Mesothelial cell of epicardium (in vitro differentiated cells): ENCODE results near the gene LDAF1. TPM values are rescaled to one million over a fixed set of nuclear protein-coding genes. Genes with fewer than 3 reads are reported as not detected.
"Not testable (repeated sequence)": the region's sequence is repeated elsewhere in the genome, so short reads cannot be mapped to it uniquely, and the experiment has no call there.

ENCODE experiments used
- DNase-seq, 2 experiments: peaks; one replicate each; pipeline ENCODE4 v3.0.0; 2021; ENCODE audit warnings: low spot score in 2 of 2; ENCODE audit not compliant: unreplicated experiment in 2 of 2
- H3K27ac Mint-ChIP-seq: 2 replicates; pipeline ENCODE4 v1.8.0; 2021; ENCODE audit warnings: mixed read lengths
- H3K27me3 Mint-ChIP-seq: 2 replicates; pipeline ENCODE4 v1.8.0; 2021; ENCODE audit warnings: low read depth, mixed read lengths
- H3K36me3 Mint-ChIP-seq: 2 replicates; pipeline ENCODE4 v1.8.0; 2021; ENCODE audit warnings: mixed read lengths
- H3K4me1 Mint-ChIP-seq: 2 replicates; pipeline ENCODE4 v1.8.0; 2021; ENCODE audit warnings: mixed read lengths
- H3K4me3 Mint-ChIP-seq: 2 replicates; pipeline ENCODE4 v1.8.0; 2021; ENCODE audit warnings: mild to moderate bottlenecking, moderate library complexity, mixed read lengths
- H3K9me3 Mint-ChIP-seq: 2 replicates; pipeline ENCODE4 v1.8.0; 2021; ENCODE audit warnings: mixed read lengths
- CTCF ChIP-seq: fragments of 200-600 bp; sonication (generic); IDR thresholded peaks from one replicate; pipeline ENCODE4 v1.5.0; 2021; ENCODE audit warnings: antibody characterized with exemption; ENCODE audit not compliant: unreplicated experiment
- total RNA-seq: library from RNA; stranded (reverse); gene quantifications from 3 replicates; pipeline ENCODE4 v1.2.1, GENCODE V29; 2021

Gene LDAF1
- total RNA-seq, 1 donor from 2014 or later: 22.0 TPM

DNA sequence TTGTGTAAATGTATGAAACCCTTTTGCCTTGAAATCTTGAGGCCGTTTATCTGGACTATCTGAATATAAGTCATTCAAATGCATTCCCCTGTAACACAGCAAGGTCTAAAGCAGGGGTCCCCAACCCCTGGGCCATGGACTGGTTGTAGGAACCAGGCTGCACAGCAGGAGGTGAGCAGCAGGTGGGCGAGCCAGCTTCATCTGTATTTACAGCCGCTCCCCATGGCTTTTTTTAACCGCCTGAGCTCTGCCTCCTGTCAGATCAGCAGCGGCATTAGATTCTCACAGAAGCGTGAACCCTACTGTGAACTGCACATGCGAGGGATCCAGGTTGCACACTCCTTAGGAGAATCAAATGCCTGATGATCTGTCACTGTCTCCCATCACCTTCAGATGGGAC lies 32.0 kb upstream of the LDAF1 start:
- Mint-ChIP-seq H3K4me3 (no peak overlapping the region), H3K9me3 (no peaks in the 10 kb centered on the region), H3K27me3 (peaks cover 32% of the 10 kb centered on the region), H3K4me1 (no peaks in the 10 kb centered on the region), H3K27ac (no peak overlapping the region), H3K36me3 (no peaks in the 10 kb centered on the region)
- no peak for TF ChIP-seq CTCF
- DNase-seq: no peak

GRCh38 chr16:21128991-21129390 lies 29.5 kb upstream of the LDAF1 start:
- no peak for DNase-seq
- Mint-ChIP-seq H3K4me3 (no peak overlapping the region), H3K4me1 (no peaks in the 10 kb centered on the region), H3K27ac (no peak overlapping the region), H3K36me3 (no peaks in the 10 kb centered on the region), H3K9me3 (no peaks in the 10 kb centered on the region), H3K27me3 (peaks cover 45% of the 10 kb centered on the region)
- no peak for TF ChIP-seq CTCF

- H3K27ac Mint-ChIP-seq: no peak overlapping the region
- no peaks in the 10 kb centered on the region for H3K9me3 Mint-ChIP-seq
Measured at GRCh38 chr16:21130811-21131210, 27.7 kb upstream of the LDAF1 start.

GRCh38 chr16:21134053-21134452 lies 24.4 kb upstream of the LDAF1 start:
- no peak overlapping the region for H3K4me3 Mint-ChIP-seq
- TF ChIP-seq CTCF: no peak
- no peak overlapping the region for H3K27ac Mint-ChIP-seq
- no peaks in the 10 kb centered on the region for H3K9me3 Mint-ChIP-seq
- no peaks in the 10 kb centered on the region for H3K36me3 Mint-ChIP-seq
- no peaks in the 10 kb centered on the region for H3K4me1 Mint-ChIP-seq
- peaks cover 28% of the 10 kb centered on the region for H3K27me3 Mint-ChIP-seq
- no peak for DNase-seq

More at GRCh38 chr16:21130811-21131210, 27.7 kb upstream of the LDAF1 start:
- Mint-ChIP-seq H3K4me1 (no peaks in the 10 kb centered on the region), H3K4me3 (no peak overlapping the region), H3K27me3 (peaks cover 39% of the 10 kb centered on the region), H3K36me3 (no peaks in the 10 kb centered on the region)
- no peak for DNase-seq
- TF ChIP-seq CTCF: no peak

GRCh38 chr16:21145738-21146137 lies 12.7 kb upstream of the LDAF1 start:
- H3K27ac Mint-ChIP-seq: no peak overlapping the region
- H3K4me1 Mint-ChIP-seq: no peaks in the 10 kb centered on the region
- H3K4me3 Mint-ChIP-seq: no peak overlapping the region
- peaks cover 34% of the 10 kb centered on the region for H3K27me3 Mint-ChIP-seq
- no peak for TF ChIP-seq CTCF
- H3K9me3 Mint-ChIP-seq: peaks cover 9% of the 10 kb centered on the region
- no peaks in the 10 kb centered on the region for H3K36me3 Mint-ChIP-seq
- no peak for DNase-seq

DNA sequence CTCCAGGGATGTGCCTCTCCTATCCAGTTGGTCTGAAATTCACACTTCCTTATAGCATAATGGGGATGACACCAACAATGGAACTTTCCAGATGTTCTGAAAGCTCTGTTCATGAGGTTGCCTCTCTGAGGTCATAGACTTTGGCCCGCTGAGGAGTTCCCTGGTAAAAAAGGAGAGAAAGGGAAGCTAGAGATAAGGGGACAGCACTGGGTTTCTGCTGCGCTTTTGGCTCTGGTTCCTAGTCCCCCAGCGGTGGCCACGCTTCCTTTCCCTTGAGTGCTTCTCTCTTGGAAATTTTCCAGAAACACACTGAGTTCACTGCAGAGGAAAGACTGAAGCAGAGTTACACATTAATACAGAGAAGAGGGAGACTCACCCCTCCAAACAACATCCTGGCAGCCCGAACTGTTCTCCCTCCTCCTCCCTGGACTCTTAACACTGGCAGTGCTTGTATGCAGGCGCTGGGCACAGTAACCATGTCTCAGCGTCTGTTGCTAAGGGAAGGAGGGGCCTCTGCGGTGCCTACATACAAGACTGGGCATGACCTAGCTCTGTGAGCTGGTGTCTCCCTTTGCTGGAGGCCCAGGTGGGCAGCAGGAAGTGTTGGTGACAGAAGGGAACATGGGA lies 8.0 kb upstream of the LDAF1 start, which contains the start of gene DNAH3:
DNAH3 (minus strand) TSS at position 472 of the 627 bp plus-strand sequence. CDS start 527 bp downstream, outside the sequence.
- Mint-ChIP-seq H3K9me3 (no peaks in the 10 kb centered on the region), H3K36me3 (no peaks in the 10 kb centered on the region), H3K4me1 (no peaks in the 10 kb centered on the region), H3K27ac (no peak within 1 kb of the TSS), H3K4me3 (no peak within 1 kb of the TSS), H3K27me3 (peaks cover 20% of the 10 kb centered on the region)
- DNase-seq: no peak
- TF ChIP-seq CTCF: no peak

- H3K36me3 Mint-ChIP-seq, H3K4me1 Mint-ChIP-seq, H3K9me3 Mint-ChIP-seq, DNase-seq, H3K27ac Mint-ChIP-seq, H3K4me3 Mint-ChIP-seq: not testable (repeated sequence)
- peaks cover 13% of the 10 kb centered on the region for H3K27me3 Mint-ChIP-seq
Measured at GRCh38 chr16:21152160-21153030, 6.1 kb upstream of the LDAF1 start.
